GM12892 (cell line): ENCODE data around the gene APBB3.

Source experiments
- POLR2A ChIP-seq: IDR thresholded peaks from 2 replicates; pipeline ENCODE4 v1.6.1; 2011; ENCODE audit warnings: low read depth, low read length, control low read depth
- POLR2AphosphoS5 ChIP-seq: IDR thresholded peaks from 2 replicates; pipeline ENCODE4 v1.6.1; 2011; ENCODE audit warnings: low read depth, low read length, control low read depth
- TAF1 ChIP-seq: IDR thresholded peaks from 2 replicates; pipeline ENCODE4 v1.6.1; 2011; ENCODE audit warnings: low read depth, mild to moderate bottlenecking, control low read depth, low read length, borderline replicate concordance

DNA sequence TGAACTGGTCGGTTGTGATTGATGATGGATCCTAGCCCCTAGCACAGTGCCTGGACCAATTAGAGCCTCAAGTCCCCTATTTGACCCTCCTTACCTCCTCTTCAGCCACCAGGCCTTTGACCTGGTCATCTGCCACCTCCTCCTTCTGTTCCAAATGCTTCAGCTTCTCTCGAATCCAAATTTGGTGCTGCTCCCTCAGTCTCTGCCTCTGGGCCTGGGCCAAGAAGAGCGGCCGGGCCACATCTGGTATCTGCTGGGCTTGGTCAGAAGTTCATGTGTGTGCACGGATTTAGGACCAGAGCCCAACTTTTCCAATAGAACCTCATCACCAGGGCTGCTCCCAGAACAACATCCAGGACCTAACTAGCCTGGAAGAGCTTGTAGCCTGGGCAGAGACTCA lies 6.7 kb upstream of the APBB3 start:
- TF ChIP-seq POLR2AphosphoS5: no peak
- no peak for TF ChIP-seq POLR2A
- no peak for TF ChIP-seq TAF1
